ENCODE results near the gene ZSCAN22. TPM values are rescaled to one million over a fixed set of nuclear protein-coding genes. Genes with fewer than 3 reads are reported as not detected.

The ZSCAN22 gene
- total RNA-seq, 4 donors from 2014 or later: 2.2 to 3.2 (median 2.9) TPM

GRCh38 chr19:58318297-58318696 is 8.5 kb upstream of the ZSCAN22 start:
- peaks cover 0 to 18% (median 11%) of the 10 kb centered on the region in 3 donors for H3K4me1 ChIP-seq
- intact Hi-C loops (cut with DNase I): no loop called here
- H3K4me3 ChIP-seq: no peak overlapping the region
- H3K9me3 ChIP-seq: no peaks in the 10 kb centered on the region
- DNase-seq: no peak
- H3K27me3 ChIP-seq: no peaks in the 10 kb centered on the region
- peak overlapping the region in 1 of 4 donors; percentile 21 for H3K27ac ChIP-seq
- H3K36me3 ChIP-seq: peaks cover 0 to 40% (median 6%) of the 10 kb centered on the region in 3 donors
- TF ChIP-seq CTCF (IDR thresholded peaks at IDR 0.05) (no peak), POLR2A (IDR thresholded peaks at IDR 0.05) (no peak)
- 90% methylated on average over 2 of the region's 4 CpGs; no CpG with 5 or more reads in 1 of the 2 donors for WGBS, 2 donors

GRCh38 chr19:58319241-58319640 is 7.6 kb upstream of the ZSCAN22 start:
- no peak for TF ChIP-seq CTCF (IDR thresholded peaks at IDR 0.05)
- TF ChIP-seq POLR2A (IDR thresholded peaks at IDR 0.05): no peak
- no peak for DNase-seq
- no peaks in the 10 kb centered on the region for H3K9me3 ChIP-seq
- WGBS, 2 donors: 46 to 54% methylated on average over 2 to 5 of the region's 10 CpGs
- H3K4me3 ChIP-seq: no peak overlapping the region
- H3K36me3 ChIP-seq: peaks cover 0 to 31% (median 4%) of the 10 kb centered on the region in 3 donors
- intact Hi-C loops (cut with DNase I): no loop called here
- H3K27me3 ChIP-seq: no peaks in the 10 kb centered on the region
- H3K4me1 ChIP-seq: peaks cover 0 to 18% (median 11%) of the 10 kb centered on the region in 3 donors
- H3K27ac ChIP-seq: peak overlapping the region in 2 of 4 donors; percentile 21 to 50

DNA sequence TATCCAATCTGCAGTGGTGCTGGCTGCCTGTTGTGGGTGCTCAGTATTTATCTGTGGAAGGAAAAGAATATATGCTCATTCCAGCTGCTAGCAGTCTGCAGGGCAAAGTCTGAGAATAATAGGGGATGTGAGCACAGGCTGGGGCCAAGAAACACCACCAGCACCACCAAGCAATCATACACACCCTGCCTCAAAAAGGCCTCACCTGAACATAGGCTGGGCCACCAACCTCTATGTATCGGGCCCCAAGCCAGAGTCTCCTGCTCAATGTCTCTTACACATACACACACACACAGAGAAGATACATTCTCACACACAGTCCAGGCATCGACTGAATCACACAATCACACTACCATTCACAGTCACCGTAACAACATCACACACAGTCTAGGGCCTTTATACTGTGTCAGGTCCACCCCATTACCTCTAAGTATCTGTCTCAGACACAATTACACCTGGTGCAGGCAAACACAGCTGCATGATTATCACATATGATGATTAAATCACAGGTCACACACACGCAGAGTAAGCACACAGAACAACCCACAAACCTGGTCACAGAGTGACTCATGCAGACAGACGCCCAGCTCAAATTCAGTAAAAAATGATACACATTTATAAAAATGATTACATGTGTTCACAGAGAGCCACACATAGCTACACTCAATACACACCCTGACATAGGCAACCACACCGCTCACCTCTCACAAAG is 1.3 kb upstream of the ZSCAN22 start:
- Histone ChIP-seq H3K4me3 (peak overlapping the region in 2 of 4 donors; percentile 68 to 96), H3K36me3 (peaks cover 0 to 9% (median 0%) of the 10 kb centered on the region in 3 donors), H3K27me3 (no peaks in the 10 kb centered on the region), H3K9me3 (no peaks in the 10 kb centered on the region), H3K4me1 (peaks cover 15 to 38% (median 21%) of the 10 kb centered on the region in 3 donors), H3K27ac (peak overlapping the region in 3 of 4 donors; percentile 85 to 97 (median 92))
- WGBS, 2 donors: 56 to 65% methylated on average over 6 of the region's 6 CpGs
- TF ChIP-seq CTCF (IDR thresholded peaks at IDR 0.05) (no peak), POLR2A (IDR thresholded peaks at IDR 0.05) (no peak)
- intact Hi-C loops (cut with DNase I): no loop called here
- DNase-seq: no peak

- H3K4me1 ChIP-seq: peaks cover 15 to 38% (median 21%) of the 10 kb centered on the region in 3 donors
- H3K36me3 ChIP-seq: peaks cover 0 to 7% (median 0%) of the 10 kb centered on the region in 3 donors
- H3K27me3 ChIP-seq: no peaks in the 10 kb centered on the region
- peak overlapping the region; percentile 85 to 98 (median 94) for H3K27ac ChIP-seq
- TF ChIP-seq POLR2A (IDR thresholded peaks at IDR 0.05) (no peak), CTCF (IDR thresholded peaks at IDR 0.05) (no peak)
- intact Hi-C loops (cut with DNase I): no loop called here
- WGBS, 2 donors: 5 to 6% methylated on average over 9 of the region's 9 CpGs
- peak overlapping the region; percentile 64 to 96 (median 82) for H3K4me3 ChIP-seq
- DNase-seq: no peak
- H3K9me3 ChIP-seq: no peaks in the 10 kb centered on the region
Measured at GRCh38 chr19:58326501-58326913, 287 bp upstream of the ZSCAN22 start.

GRCh38 chr19:58328999-58329398 is 2.2 kb downstream of the ZSCAN22 start:
- no peaks in the 10 kb centered on the region for H3K9me3 ChIP-seq
- WGBS, 2 donors: 65 to 76% methylated on average over 10 of the region's 10 CpGs
- TF ChIP-seq POLR2A (IDR thresholded peaks at IDR 0.05): no peak
- no peak for TF ChIP-seq CTCF (IDR thresholded peaks at IDR 0.05)
- intact Hi-C loops (cut with DNase I): no loop called here
- H3K36me3 ChIP-seq: no peaks in the 10 kb centered on the region
- H3K4me1 ChIP-seq: peaks cover 15 to 38% (median 21%) of the 10 kb centered on the region in 3 donors
- H3K4me3 ChIP-seq: no peak overlapping the region
- H3K27me3 ChIP-seq: no peaks in the 10 kb centered on the region
- H3K27ac ChIP-seq: no peak overlapping the region
- DNase-seq: no peak

Data from esophagus squamous epithelium (tissue), 5 donors.